GM12891 (cell line): ENCODE data around the gene TBXAS1.

Experiments
- DNase-seq: peaks from one replicate; pipeline ENCODE4 v3.0.0; 2011; ENCODE audit warnings: low spot score; ENCODE audit not compliant: insufficient read length
- FAIRE-seq: peaks from 2 replicates; lab custom pipeline; 2011; peaks lifted over from hg19 to GRCh38; lab: Jason Lieb, UNC
- PAX5 ChIP-seq: IDR thresholded peaks from 2 replicates; pipeline ENCODE4 v1.6.1; 2011; ENCODE audit warnings: low read length, moderate library complexity, mild to moderate bottlenecking; ENCODE audit not compliant: insufficient read depth, severe bottlenecking
- POLR2A ChIP-seq: IDR thresholded peaks from 2 replicates; pipeline ENCODE4 v1.6.1; 2011; ENCODE audit warnings: low read depth, low read length, control low read depth
- POLR2AphosphoS5 ChIP-seq: IDR thresholded peaks from 2 replicates; pipeline ENCODE4 v1.6.1; 2011; ENCODE audit warnings: low read depth, low read length, control low read depth
- POU2F2 ChIP-seq: IDR thresholded peaks from 2 replicates; pipeline ENCODE4 v1.6.1; 2011; ENCODE audit warnings: low read depth, mild to moderate bottlenecking, control low read depth, low read length, moderate library complexity
- SPI1 ChIP-seq: IDR thresholded peaks from 2 replicates; pipeline ENCODE4 v1.6.1; 2011; ENCODE audit warnings: low read depth, low read length, control low read depth
- TAF1 ChIP-seq: IDR thresholded peaks from 2 replicates; pipeline ENCODE4 v1.6.1; 2011; ENCODE audit warnings: low read depth, low read length, control low read depth

The TBXAS1 gene

DNA sequence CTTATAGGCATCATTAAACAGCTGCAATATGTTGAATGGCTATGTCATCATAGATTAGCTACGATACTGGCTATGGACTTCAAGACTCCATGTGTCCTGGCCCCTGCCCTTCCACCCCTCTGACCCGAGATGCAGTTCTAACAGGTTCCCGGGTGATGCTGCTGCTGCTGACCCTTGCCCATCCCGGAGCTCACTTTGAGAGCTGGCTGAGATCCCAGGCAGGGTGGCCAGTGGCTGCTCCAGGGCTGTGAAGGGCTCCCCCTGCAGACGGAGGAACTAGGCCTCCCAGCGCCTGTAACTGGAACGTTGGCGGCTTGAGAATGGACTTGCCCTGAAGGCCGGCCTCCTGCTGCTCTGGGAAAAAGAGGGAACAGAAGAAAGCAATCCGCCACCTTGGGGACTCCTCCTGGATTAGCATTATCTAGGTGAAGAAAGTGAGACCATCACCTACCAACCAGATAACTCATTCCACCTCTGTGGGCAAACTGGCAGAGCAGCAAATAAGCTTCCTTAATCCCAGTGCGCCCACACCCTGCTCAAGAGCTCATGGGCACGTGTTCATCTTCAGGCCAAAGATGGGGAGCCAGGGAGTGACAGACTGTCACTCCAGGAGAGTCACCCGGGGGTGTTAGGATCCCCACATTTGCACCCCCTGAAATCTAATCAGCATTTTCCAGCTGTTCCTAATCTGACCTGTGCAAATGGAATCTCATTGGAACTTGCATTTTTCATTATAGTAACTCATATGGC is 176.9 kb downstream of the TBXAS1 start:
- no peak for FAIRE-seq
- no peak for TF ChIP-seq POU2F2
- no peak for TF ChIP-seq TAF1
- no peak for TF ChIP-seq POLR2AphosphoS5
- TF ChIP-seq PAX5 = no peak
- no peak for TF ChIP-seq POLR2A
- TF ChIP-seq SPI1 = no peak
- no peak for DNase-seq

DNA sequence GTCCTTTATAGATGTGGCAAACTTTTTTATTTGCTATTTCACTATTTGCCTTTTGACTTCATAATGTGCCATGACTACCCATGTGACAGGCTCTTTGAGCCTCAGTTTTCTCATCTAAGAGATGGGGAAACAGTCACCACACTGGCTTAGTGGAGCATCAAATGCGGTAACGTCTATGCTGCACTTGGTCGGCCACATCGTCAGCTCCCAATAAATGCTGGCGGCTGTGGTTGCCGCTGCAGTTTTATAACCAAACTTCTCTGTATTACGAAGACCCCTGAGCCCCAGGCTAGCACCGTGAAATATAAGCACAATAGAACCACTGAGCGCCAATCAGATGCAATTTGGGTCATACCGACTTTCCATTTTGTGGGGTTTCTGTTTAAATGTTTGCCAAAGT is 177.5 kb downstream of the TBXAS1 start:
- no peak for TF ChIP-seq TAF1
- no peak for TF ChIP-seq POLR2AphosphoS5
- no peak for TF ChIP-seq PAX5
- no peak for TF ChIP-seq POLR2A
- no peak for TF ChIP-seq SPI1
- no peak for TF ChIP-seq POU2F2
- FAIRE-seq = no peak
- DNase-seq = no peak

DNA sequence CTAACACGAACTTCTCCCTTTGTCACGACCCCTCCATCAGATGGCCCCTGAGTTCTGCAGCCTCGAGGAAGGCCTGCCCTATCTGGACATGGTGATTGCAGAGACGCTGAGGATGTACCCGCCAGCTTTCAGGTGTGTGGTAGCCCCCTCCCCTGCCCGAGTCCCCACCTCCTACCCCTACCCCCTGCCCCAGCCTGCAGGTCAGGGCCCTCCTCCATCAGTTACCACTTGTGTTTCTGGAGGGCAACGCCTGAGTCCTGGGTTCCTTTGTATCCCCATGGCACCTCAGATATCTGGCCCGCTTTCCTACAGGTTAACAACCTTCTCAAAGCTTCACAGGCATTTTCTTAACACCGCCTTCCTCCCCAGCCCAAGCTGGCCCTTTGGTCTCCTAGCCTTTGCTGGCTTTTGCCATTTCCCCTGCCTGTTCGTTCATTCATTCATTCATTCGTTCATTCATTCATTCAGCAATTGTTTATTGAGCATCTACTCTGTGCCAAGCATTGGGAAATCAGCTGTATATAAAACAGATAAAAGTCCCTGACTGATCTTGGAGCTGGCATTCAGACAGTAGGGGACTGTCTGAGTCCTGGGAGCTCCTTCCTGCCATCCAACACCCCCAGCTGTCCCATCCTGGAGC is 178.1 kb downstream of the TBXAS1 start:
- FAIRE-seq (no peak), DNase-seq (no peak)
- no peak for TF ChIP-seq POLR2A
- no peak for TF ChIP-seq POLR2AphosphoS5
- no peak for TF ChIP-seq PAX5
- TF ChIP-seq SPI1 = no peak

DNA sequence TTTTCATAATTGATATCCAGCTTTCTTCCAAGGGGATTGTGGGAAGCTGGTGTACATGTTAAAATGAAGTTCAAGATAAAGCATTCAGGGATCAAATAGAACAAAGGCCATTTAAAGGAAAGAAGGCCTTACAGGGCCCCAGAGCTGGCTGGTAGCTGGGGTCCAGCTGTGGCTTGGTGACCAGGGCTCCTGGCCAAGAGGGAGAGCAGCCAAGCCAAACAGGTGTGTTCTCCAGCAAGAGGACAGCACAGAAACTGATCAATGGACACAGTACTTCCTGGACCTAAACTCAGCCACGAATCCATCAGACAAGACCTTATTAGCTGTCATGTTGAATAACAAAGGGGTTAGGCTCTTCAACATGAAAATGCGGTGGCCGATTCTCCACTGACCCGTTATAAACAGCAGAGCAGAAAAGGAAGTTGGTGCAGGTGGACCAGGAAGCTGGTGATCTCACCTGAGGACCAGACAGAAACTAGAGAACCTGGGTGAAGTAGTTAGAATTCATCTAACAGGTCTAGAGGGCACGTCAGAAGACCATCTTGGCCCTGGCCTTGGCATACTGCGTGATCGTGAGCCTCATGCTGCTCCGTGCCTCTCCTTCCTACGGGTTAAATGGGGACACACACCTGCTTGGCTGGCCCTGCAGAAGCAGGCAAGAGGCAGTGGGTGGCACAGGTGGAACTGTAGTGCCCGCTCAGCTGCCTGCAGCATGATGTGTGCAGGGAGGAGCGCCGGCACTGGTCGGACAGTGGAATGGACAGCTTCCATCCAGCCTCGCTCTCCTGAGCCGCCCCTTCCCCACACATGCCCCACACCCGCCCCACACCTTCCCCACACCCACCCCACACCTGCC is 179.9 kb downstream of the TBXAS1 start:
- FAIRE-seq (no peak), DNase-seq (no peak)
- TF ChIP-seq POLR2AphosphoS5 (no peak), PAX5 (no peak), POLR2A (no peak), POU2F2 (no peak), SPI1 (no peak), TAF1 (no peak)

DNA sequence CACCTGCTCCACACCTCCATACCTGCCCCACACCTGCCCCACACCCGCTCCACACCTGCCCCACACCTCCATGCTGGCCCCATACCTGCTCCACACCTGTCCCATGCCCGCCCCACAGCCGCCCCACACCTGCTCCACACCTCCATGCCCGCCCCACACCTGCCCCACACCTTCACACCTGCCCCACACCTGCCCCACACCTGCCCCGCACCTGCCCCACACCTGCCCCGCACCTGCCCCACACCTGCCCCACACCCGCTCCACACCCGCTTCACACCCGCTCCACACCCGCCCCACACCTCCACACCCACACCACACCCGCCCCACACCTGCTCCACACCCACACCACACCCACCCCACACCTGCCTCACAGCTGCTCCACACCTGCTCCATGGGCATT is 180.7 kb downstream of the TBXAS1 start:
- TF ChIP-seq SPI1 = no peak
- TF ChIP-seq POLR2AphosphoS5 = no peak
- TF ChIP-seq TAF1 = no peak
- TF ChIP-seq POU2F2 = no peak
- no peak for TF ChIP-seq PAX5
- TF ChIP-seq POLR2A = no peak
- DNase-seq = no peak
- no peak for FAIRE-seq

DNA sequence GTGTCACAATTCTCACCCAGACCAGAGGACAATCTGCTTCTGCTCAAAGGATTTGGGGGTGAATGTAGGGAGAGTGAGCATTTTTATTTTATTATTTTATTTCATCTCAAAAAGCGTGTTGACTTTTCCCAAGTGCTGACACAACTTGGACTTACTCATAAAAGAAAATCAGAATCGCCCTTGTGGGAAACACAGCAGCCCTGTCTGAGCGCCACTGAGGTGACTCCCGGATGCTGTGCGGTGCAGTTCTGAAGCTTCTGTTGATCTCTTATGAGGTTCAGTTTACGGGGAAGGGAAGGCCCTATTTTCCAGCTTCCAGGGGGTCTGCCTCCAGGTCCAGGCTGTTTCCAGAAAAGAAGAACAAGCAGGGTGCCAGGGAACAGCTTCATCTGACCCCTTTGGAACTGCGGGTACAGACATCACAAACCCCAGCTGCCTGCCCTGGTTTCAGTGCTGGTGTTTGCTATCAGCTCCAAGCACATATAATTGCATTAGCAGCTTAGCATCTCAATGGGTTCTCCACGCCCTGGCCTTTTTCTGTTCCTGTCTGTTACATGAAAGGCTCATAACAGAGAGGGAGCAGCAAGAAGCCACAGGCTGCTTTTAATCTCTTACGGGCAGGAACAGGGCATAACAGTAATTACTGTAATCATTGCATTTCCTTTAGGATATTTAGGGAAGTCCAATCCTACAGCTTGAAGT is 181.3 kb downstream of the TBXAS1 start:
- TF ChIP-seq TAF1 (no peak), POLR2A (no peak), SPI1 (no peak), POLR2AphosphoS5 (no peak), POU2F2 (no peak), PAX5 (no peak)
- DNase-seq = no peak
- FAIRE-seq = no peak

DNA sequence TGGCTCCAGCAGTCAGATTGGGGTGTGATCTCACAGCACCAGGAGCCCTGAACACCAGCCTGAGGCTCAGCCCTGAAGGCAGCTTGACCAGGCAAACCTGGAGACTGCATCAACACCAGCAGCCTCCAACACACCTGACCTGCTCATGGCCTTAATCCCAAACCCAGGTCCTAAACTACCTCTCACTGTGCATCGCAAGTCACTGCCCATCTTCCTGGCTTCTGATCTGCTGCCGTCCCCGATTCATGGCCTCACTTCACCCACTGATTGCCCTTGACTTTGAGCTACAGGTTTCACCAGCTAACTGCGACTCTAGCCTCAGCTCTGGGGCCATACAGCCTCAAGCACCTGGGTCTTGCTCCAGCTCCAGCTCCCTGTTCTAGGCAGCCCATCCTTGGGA is 184.6 kb downstream of the TBXAS1 start:
- DNase-seq (no peak), FAIRE-seq (no peak)
- TF ChIP-seq POLR2AphosphoS5 (no peak), PAX5 (no peak), POLR2A (no peak), POU2F2 (no peak), SPI1 (no peak), TAF1 (no peak)

DNA sequence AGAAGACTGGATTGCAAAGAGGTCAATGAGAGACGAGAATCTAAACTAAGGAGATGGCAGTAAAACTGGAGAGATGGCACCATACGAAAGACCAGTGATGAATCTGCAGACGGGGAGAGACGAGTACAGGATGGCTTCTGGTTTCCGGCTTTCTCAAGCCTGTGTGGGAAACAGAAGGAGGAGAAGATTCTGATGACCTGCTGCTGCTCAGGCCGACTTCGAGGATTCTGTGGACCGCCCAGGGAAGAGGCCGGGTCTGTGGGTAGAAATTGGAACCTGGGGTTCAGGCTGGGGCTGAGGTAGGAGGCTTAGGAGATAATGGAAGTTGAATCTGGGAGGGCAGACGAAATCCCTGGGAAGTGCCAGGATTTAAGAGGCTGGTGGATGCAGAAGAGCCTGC is 185.1 kb downstream of the TBXAS1 start:
- no peak for DNase-seq
- TF ChIP-seq POLR2A (no peak), TAF1 (no peak), POLR2AphosphoS5 (no peak), PAX5 (no peak), SPI1 (no peak), POU2F2 (no peak)
- no peak for FAIRE-seq
